ENCODE data around the gene TSSK3. TPM values are rescaled to one million over a fixed set of nuclear protein-coding genes. Genes with fewer than 3 reads are reported as not detected.

TSSK3 gene
- total RNA-seq, 1 donor from 2014 or later = 1.0 TPM

DNA sequence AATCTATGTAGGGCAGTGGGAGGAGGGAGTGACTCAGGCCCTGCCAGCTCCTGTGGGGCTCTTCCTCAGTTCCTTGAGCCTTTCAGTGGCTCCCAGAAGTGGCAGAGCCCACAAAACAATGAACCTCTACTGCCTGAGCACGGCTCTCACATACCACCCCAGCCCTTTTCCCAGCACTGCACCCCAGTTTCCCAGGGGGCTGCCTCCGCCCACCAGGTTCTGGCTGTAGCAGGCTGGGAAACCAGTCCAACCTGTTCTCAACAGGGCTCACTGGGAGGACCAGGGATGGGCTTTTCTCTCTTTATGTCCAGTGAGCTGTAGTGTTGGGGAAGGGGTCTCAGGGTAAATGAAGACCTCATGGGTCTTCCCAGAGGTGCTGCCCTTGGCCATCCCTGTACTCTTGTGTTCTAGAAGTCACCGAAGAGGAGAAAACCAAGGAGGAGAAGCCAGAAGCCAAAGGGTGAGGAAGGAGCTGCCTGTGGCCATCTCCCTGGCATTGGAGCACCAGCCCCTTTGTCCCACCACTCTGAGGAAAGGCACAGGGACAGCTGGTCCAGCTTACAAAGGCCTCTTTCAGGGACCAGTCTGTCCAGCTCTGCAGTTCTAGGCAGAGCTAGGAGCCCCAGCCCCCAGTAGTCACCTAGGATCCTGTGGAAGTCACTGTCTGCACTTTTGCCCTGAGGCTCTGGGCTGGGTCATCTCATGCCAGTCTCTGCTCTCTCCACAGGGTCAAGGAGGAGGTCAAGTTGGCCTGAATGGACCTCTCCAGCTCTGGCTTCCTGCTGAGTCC lies 29.9 kb upstream of the TSSK3 start:
- Histone ChIP-seq H3K27me3 (ENCODE audit: control insufficient read depth in 3 of 3, insufficient read depth in 3 of 3, low read length in 3 of 3) (peaks cover 0 to 4% (median 0%) of the 10 kb centered on the region in 3 donors), H3K27ac (ENCODE audit: low read depth, low read length) (no peak overlapping the region), H3K4me3 (ENCODE audit: low read length in 3 of 3) (no peak overlapping the region), H3K9ac (ENCODE audit: low read depth in 1 of 3, low read length in 3 of 3) (no peak overlapping the region), H3K4me1 (ENCODE audit: control insufficient read depth in 3 of 3, insufficient read depth in 3 of 3, low read length in 3 of 3) (peaks cover 7 to 17% (median 16%) of the 10 kb centered on the region in 3 donors), H3K36me3 (ENCODE audit: control insufficient read depth in 3 of 3, insufficient read depth in 3 of 3, low read length in 3 of 3) (peaks cover 35 to 49% (median 44%) of the 10 kb centered on the region in 3 donors), H3K9me3 (ENCODE audit: control insufficient read depth in 3 of 3, low read length in 3 of 3) (no peaks in the 10 kb centered on the region)

DNA sequence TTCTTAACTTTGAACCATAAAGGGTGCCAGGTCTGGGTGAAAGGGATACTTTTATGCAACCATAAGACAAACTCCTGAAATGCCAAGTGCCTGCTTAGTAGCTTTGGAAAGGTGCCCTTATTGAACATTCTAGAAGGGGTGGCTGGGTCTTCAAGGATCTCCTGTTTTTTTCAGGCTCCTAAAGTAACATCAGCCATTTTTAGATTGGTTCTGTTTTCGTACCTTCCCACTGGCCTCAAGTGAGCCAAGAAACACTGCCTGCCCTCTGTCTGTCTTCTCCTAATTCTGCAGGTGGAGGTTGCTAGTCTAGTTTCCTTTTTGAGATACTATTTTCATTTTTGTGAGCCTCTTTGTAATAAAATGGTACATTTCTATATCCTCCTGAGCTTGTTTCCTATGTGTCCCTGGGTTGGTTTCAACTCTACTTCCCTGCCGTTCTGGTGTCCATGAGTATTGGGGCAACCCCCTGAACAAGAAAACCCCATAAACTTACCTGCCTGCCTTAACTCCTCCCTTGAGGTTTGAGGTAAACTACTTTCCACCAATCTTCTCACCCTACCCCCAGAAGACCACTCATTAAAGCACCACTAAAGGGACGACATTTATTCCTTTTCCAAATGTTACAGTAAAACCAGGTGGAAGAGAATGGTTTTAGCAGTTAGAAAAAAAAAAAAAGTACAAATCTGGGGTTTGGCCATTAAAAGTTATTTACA lies 28.9 kb upstream of the TSSK3 start:
- H3K9ac ChIP-seq (ENCODE audit: low read depth in 1 of 3, low read length in 3 of 3) = no peak overlapping the region
- H3K27me3 ChIP-seq (ENCODE audit: control insufficient read depth in 3 of 3, insufficient read depth in 3 of 3, low read length in 3 of 3) = peaks cover 0 to 4% (median 0%) of the 10 kb centered on the region in 3 donors
- H3K27ac ChIP-seq (ENCODE audit: low read depth, low read length) = no peak overlapping the region
- no peaks in the 10 kb centered on the region for H3K9me3 ChIP-seq (ENCODE audit: control insufficient read depth in 3 of 3, low read length in 3 of 3)
- H3K36me3 ChIP-seq (ENCODE audit: control insufficient read depth in 3 of 3, insufficient read depth in 3 of 3, low read length in 3 of 3) = peaks cover 28 to 40% (median 39%) of the 10 kb centered on the region in 3 donors
- no peak overlapping the region for H3K4me3 ChIP-seq (ENCODE audit: low read length in 3 of 3)
- H3K4me1 ChIP-seq (ENCODE audit: control insufficient read depth in 3 of 3, insufficient read depth in 3 of 3, low read length in 3 of 3) = peaks cover 13 to 26% (median 19%) of the 10 kb centered on the region in 3 donors

DNA sequence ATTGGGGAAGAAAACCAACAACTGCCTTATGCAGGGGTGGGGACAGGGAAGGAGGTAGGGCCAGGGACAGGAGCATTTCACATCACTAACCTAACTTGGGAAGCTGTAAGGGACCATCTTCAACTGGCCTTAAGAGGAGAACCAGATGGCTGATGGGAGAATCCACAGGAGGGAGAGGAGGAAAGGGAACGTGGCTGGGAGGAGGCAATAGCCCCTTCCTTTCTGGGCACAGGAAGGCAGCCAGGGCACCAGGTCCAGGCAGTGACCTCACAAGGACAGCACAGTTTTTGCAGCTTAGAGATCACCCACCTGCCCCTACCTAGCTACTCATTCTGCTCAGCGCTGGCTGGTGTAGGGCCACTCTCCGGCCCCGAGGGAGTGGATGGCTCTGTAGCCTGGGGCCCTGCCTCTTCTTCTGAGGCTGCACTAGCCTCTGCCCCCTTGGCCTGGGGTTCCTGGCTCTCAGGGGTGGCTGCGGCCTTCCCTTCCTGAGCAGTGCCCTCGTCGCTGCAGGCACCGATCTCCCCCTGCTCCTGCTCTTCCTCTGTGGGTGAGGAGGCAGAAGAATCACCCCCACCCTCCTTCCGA lies 28.0 kb upstream of the TSSK3 start:
- Histone ChIP-seq H3K9ac (ENCODE audit: low read depth in 1 of 3, low read length in 3 of 3) (peak overlapping the region; percentile 10 to 45 (median 23)), H3K9me3 (ENCODE audit: control insufficient read depth in 3 of 3, low read length in 3 of 3) (no peaks in the 10 kb centered on the region), H3K4me1 (ENCODE audit: control insufficient read depth in 3 of 3, insufficient read depth in 3 of 3, low read length in 3 of 3) (peaks cover 13 to 27% (median 22%) of the 10 kb centered on the region in 3 donors), H3K4me3 (ENCODE audit: low read length in 3 of 3) (peak overlapping the region in 1 of 3 donors; percentile 54), H3K36me3 (ENCODE audit: control insufficient read depth in 3 of 3, insufficient read depth in 3 of 3, low read length in 3 of 3) (peaks cover 23 to 33% (median 31%) of the 10 kb centered on the region in 3 donors), H3K27ac (ENCODE audit: low read depth, low read length) (no peak overlapping the region), H3K27me3 (ENCODE audit: control insufficient read depth in 3 of 3, insufficient read depth in 3 of 3, low read length in 3 of 3) (peaks cover 0 to 4% (median 0%) of the 10 kb centered on the region in 3 donors)

DNA sequence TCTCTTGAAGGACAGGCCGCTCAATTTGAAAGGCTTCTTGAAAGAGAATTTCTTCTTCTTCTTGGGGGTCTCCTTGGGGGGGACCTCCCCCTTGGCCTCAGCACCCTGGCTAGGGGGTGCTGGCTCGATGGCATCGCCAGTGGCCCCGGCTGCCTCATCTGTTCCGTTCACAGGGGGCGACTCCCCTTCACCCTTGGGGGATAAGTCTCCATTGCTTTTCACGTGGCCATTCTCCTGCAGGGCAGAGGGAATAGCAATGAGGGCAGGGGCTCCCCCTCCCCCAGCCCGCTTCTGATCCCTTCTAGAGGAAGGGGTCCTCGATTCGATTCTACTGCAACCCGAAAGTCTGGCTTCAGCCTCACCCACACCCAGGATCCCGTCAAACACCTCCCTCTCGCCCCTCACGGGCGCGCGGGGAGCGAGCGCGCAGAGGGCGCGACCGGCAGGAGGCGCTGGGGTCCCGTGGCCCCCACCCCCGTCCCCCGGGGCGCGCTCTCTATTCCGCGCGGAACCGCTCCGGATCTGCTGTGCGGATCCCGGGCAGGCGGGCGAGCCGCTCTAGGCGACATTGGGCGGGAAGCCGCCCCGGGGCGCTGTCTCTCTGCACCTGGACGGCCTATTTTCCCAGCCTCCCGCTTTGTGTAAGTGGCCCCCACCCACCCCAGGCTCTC lies 27.3 kb upstream of the TSSK3 start:
- Histone ChIP-seq H3K9ac (ENCODE audit: low read depth in 1 of 3, low read length in 3 of 3) (peak overlapping the region; percentile 10 to 54 (median 23)), H3K27me3 (ENCODE audit: control insufficient read depth in 3 of 3, insufficient read depth in 3 of 3, low read length in 3 of 3) (peaks cover 0 to 4% (median 0%) of the 10 kb centered on the region in 3 donors), H3K36me3 (ENCODE audit: control insufficient read depth in 3 of 3, insufficient read depth in 3 of 3, low read length in 3 of 3) (peaks cover 23 to 28% (median 26%) of the 10 kb centered on the region in 3 donors), H3K4me1 (ENCODE audit: control insufficient read depth in 3 of 3, insufficient read depth in 3 of 3, low read length in 3 of 3) (peaks cover 13 to 27% (median 22%) of the 10 kb centered on the region in 3 donors), H3K9me3 (ENCODE audit: control insufficient read depth in 3 of 3, low read length in 3 of 3) (no peaks in the 10 kb centered on the region), H3K27ac (ENCODE audit: low read depth, low read length) (no peak overlapping the region), H3K4me3 (ENCODE audit: low read length in 3 of 3) (peak overlapping the region in 2 of 3 donors; percentile 52 to 54)

DNA sequence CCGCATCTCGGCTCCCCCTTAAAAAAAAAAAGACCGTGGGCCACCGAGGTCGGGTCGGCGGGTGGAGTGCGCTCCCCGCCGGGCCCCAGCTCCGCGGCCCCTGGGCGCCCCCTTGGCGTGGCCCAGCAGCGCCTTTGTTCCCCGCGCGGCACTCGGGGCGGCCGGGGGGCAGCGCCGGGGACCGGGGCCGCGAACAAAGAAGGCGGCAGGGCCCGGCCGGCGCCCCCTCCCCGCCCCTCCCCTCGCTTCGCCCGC lies 26.9 kb upstream of the TSSK3 start:
- H3K36me3 ChIP-seq (ENCODE audit: control insufficient read depth in 3 of 3, insufficient read depth in 3 of 3, low read length in 3 of 3) = peaks cover 20 to 24% (median 22%) of the 10 kb centered on the region in 3 donors
- no peaks in the 10 kb centered on the region for H3K9me3 ChIP-seq (ENCODE audit: control insufficient read depth in 3 of 3, low read length in 3 of 3)
- H3K4me3 ChIP-seq (ENCODE audit: low read length in 3 of 3) = peak overlapping the region in 2 of 3 donors; percentile 52 to 59
- H3K27ac ChIP-seq (ENCODE audit: low read depth, low read length) = no peak overlapping the region
- peaks cover 13 to 27% (median 22%) of the 10 kb centered on the region in 3 donors for H3K4me1 ChIP-seq (ENCODE audit: control insufficient read depth in 3 of 3, insufficient read depth in 3 of 3, low read length in 3 of 3)
- peak overlapping the region in 1 of 3 donors; percentile 54 for H3K9ac ChIP-seq (ENCODE audit: low read depth in 1 of 3, low read length in 3 of 3)
- H3K27me3 ChIP-seq (ENCODE audit: control insufficient read depth in 3 of 3, insufficient read depth in 3 of 3, low read length in 3 of 3) = peaks cover 0 to 4% (median 0%) of the 10 kb centered on the region in 3 donors

DNA sequence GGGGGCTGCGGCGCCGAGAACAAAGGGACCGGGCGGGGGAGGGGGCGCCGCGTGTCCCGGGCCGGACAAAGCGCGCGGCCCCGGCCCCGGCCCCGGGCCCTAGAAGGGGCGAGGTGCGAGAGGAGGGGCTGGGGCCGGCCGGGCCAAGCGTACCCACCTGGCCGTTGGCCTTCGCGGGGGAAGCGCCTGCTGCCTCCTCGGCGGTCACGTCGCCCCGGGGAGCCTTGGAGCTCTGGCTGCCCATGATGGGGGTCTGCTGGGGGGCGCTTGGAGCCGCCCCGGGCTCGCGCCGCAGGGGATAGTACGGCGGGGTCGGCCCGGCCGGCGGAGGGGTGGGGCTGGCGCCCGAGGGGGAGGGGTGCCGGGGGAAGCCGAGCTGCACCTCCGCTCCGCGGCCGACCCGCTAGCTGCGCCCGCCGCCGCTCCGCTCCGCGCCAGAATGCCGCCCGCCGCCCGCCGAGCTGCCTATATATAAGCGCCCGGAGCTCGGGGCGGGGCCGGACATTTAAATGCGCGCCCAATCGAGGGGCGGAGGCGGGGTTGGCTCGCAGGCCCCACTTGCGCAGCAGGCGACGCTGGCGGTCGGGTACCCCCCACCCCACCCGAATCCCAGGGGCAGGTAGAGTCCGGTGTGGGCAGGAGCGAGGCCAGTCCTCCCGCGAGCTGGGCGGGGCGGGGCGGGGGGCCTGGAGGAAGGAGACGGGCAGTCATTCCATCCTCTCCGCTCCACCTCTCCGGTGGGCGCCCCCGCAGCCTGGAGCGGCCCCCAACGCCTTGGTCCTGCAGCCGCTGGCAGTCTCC lies 26.3 kb upstream of the TSSK3 start, which contains the start of gene MARCKSL1:
MARCKSL1 (minus strand) TSS at position 444 of the 801 bp plus-strand sequence; CDS start at position 244, 200 bp downstream.
- Histone ChIP-seq H3K9me3 (ENCODE audit: control insufficient read depth in 3 of 3, low read length in 3 of 3) (no peaks in the 10 kb centered on the region), H3K27ac (ENCODE audit: low read depth, low read length) (no peak within 1 kb of the TSS), H3K4me1 (ENCODE audit: control insufficient read depth in 3 of 3, insufficient read depth in 3 of 3, low read length in 3 of 3) (peaks cover 13 to 27% (median 22%) of the 10 kb centered on the region in 3 donors)

DNA sequence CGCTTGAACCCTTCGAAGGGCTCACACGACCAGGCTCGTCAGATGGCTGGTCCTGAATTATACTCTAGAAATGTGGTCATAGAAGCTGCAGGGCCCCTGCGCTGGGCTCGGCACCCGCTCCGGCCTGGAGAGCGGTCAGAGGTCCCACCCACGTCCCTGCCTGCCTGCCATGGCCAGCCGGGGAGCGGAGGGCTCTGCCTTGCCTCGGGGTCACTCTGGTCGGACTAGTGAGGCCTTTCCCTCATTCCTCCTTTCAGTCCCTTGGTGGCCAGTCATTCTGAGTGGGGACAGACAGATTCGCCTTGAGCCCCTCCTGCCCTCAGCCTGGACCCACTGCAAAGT lies 25.8 kb upstream of the TSSK3 start:
- H3K4me3 ChIP-seq (ENCODE audit: low read length in 3 of 3) = peak overlapping the region in 1 of 3 donors; percentile 49
- no peaks in the 10 kb centered on the region for H3K9me3 ChIP-seq (ENCODE audit: control insufficient read depth in 3 of 3, low read length in 3 of 3)
- H3K27ac ChIP-seq (ENCODE audit: low read depth, low read length) = no peak overlapping the region
- peaks cover 11 to 12% (median 12%) of the 10 kb centered on the region in 3 donors for H3K36me3 ChIP-seq (ENCODE audit: control insufficient read depth in 3 of 3, insufficient read depth in 3 of 3, low read length in 3 of 3)
- H3K9ac ChIP-seq (ENCODE audit: low read depth in 1 of 3, low read length in 3 of 3) = no peak overlapping the region
- peaks cover 0 to 4% (median 0%) of the 10 kb centered on the region in 3 donors for H3K27me3 ChIP-seq (ENCODE audit: control insufficient read depth in 3 of 3, insufficient read depth in 3 of 3, low read length in 3 of 3)
- peaks cover 13 to 31% (median 22%) of the 10 kb centered on the region in 3 donors for H3K4me1 ChIP-seq (ENCODE audit: control insufficient read depth in 3 of 3, insufficient read depth in 3 of 3, low read length in 3 of 3)

More for the DNA sequence above, 26.3 kb upstream of the TSSK3 start, which contains the start of gene MARCKSL1:
- peaks cover 0 to 4% (median 0%) of the 10 kb centered on the region in 3 donors for H3K27me3 ChIP-seq (ENCODE audit: control insufficient read depth in 3 of 3, insufficient read depth in 3 of 3, low read length in 3 of 3)
- peak within 1 kb of the TSS in 1 of 3 donors; percentile 54 for H3K9ac ChIP-seq (ENCODE audit: low read depth in 1 of 3, low read length in 3 of 3)
- peak within 1 kb of the TSS in 2 of 3 donors; percentile 58 to 59 for H3K4me3 ChIP-seq (ENCODE audit: low read length in 3 of 3)
- H3K36me3 ChIP-seq (ENCODE audit: control insufficient read depth in 3 of 3, insufficient read depth in 3 of 3, low read length in 3 of 3) = peaks cover 16 to 18% (median 17%) of the 10 kb centered on the region in 3 donors

DNA sequence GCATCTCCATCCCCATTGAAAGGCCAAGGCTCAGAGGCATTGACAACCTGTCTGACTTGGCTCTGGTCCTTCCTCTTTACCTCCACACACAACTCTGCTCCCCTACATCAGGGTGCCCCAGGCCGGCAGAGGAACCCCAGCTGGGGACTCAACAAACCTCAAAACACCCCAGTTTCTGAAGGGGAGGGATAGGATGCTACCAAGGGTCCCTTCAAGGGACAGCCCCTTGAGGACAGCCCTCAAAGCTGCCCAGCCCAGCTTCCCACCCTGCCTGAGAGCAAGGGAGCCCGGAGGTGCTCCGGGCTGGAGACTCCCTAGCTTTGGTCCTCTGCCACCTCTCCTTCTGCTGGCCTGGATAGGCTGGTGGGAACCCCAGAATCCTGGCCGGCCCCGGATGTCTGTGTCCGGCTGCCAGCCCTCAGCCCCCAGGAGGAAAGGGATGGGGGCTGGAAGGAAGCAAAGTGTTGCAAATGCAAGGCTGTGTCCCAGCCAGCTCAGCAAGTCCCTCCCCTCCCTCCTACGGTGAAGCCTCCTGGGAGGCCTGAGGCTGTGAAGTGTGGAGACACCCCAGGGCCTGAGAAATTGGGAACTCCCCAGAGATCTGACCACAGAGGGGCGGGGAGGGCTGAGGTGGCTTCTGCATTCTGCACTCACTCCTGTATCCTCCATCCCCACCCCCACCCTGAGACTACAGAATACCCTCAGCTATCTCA lies 25.2 kb upstream of the TSSK3 start:
- Histone ChIP-seq H3K4me1 (ENCODE audit: control insufficient read depth in 3 of 3, insufficient read depth in 3 of 3, low read length in 3 of 3) (peaks cover 13 to 34% (median 22%) of the 10 kb centered on the region in 3 donors), H3K4me3 (ENCODE audit: low read length in 3 of 3) (no peak overlapping the region), H3K27me3 (ENCODE audit: control insufficient read depth in 3 of 3, insufficient read depth in 3 of 3, low read length in 3 of 3) (peaks cover 0 to 4% (median 0%) of the 10 kb centered on the region in 3 donors), H3K27ac (ENCODE audit: low read depth, low read length) (no peak overlapping the region), H3K9ac (ENCODE audit: low read depth in 1 of 3, low read length in 3 of 3) (no peak overlapping the region), H3K36me3 (ENCODE audit: control insufficient read depth in 3 of 3, insufficient read depth in 3 of 3, low read length in 3 of 3) (peaks cover 6 to 8% (median 7%) of the 10 kb centered on the region in 3 donors), H3K9me3 (ENCODE audit: control insufficient read depth in 3 of 3, low read length in 3 of 3) (no peaks in the 10 kb centered on the region)

All from skeletal muscle tissue (tissue), 4 donors.